DMS79 (cell line): Measurements from ENCODE around the gene TMEM217.
A peak's percentile ranks its signal among the peaks of the same experiment; 100 is the strongest.

Experiments used
- DNase-seq: peaks from one replicate; lab custom pipeline; 2025; lab: John Stamatoyannopoulos, UW

Gene TMEM217

GRCh38 chr6:37180075-37180474 lies 77.9 kb downstream of the TMEM217 start:
- no peak for DNase-seq

DNA sequence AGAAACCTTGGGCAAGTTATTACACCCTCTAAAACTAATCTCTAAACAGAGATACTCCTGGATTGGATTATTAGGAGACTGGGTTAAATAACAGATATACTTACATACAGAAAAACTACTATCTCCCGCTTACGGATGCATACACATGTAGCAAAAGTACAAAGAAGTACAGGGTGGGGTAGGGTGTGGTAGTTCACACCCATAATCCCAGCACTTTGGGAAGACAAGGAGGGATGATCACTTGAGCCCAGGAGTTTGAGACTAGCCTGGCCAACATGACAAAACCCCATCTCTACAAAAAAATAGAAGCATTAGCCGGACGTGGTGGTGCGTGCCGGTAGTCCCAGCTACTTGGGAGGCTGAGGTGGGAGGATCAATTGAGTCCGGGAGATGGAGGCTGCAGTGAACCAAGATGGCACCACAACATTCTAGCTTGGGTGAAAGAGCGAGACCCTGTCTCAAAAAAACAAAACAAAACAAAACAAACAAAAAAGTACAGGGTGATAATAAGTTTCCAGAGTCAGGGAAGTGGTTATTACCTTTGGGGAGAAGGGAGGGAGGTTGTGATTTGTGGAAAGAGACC lies 79.9 kb downstream of the TMEM217 start:
- no peak for DNase-seq

GRCh38 chr6:37177077-37177934 lies 80.6 kb downstream of the TMEM217 start:
- no peak for DNase-seq

- DNase-seq = no peak
Observed at GRCh38 chr6:37176268-37177076, 81.5 kb downstream of the TMEM217 start.

DNA sequence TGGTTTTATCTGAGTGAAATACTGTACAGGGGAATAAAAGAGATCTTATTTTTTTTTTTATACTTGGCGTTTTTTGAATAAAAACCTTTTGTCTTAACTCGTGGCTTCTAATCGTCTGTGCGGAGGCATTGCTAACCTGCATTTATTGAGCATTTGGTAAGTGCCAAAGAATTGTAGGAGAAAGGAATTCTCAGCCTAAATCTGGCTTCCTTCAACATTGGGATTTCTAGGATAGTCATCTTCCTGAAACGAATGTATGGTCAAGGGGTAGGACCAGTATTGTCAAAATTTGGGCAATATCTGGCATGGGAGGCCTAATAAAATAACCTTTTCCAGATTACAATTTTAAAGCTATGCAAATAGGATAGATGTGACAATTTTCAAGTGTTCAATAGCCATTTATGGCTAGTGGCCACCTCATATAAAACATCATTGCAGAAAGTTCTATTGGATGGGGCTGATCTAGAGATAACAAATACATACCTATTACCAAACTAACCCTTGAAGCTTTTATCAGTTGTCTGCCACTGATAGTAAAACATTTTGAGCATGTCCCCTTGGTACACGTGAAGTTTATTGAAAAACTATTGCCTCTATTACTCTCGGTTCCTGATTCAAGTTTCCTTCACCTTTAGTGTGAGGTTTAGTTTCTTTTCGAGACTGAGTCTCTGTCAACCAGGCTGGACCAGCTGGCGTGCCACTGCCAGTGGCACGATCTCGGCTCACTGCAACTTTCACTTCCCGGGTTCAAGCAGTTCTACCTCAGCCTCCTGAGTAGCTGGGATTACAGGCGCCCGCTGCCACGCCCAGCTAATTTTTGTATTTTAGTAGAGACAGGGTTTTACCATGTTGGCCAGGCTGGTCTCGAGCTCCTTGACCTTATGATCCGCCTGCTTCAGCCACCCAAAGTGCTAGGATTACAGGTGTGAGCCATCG lies 82.3 kb downstream of the TMEM217 start:
- DNase-seq = no peak

GRCh38 chr6:37174515-37175331 lies 83.2 kb downstream of the TMEM217 start:
- DNase-seq = no peak

GRCh38 chr6:37174196-37174514 lies 83.8 kb downstream of the TMEM217 start:
- no peak for DNase-seq

DNA sequence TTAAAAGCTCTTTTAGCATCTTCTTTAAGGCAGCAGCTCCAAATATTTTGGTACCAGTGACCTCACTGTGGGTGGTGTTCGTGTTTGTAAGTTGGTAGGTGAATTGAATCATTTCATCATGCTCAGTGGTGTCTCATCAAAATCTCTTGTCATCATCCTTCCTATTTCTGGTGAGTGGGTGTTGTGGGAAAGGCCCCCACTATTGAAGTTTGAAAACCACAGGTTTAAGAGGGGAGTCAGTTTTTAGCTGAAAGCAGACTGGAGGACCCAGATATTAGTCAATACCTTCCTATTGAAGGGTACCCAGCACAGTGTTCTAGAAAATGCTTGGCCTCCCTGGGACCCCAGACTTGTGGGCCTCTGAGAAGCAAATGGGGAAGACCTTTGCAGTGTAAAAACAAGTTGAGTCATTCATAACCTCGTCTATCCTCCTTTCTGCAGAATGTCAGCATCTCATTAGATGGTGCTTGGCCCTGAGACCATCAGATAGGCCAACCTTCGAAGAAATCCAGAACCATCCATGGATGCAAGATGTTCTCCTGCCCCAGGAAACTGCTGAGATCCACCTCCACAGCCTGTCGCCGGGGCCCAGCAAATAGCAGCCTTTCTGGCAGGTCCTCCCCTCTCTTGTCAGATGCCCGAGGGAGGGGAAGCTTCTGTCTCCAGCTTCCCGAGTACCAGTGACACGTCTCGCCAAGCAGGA lies 84.3 kb downstream of the TMEM217 start:
- DNase-seq = no peak

DNA sequence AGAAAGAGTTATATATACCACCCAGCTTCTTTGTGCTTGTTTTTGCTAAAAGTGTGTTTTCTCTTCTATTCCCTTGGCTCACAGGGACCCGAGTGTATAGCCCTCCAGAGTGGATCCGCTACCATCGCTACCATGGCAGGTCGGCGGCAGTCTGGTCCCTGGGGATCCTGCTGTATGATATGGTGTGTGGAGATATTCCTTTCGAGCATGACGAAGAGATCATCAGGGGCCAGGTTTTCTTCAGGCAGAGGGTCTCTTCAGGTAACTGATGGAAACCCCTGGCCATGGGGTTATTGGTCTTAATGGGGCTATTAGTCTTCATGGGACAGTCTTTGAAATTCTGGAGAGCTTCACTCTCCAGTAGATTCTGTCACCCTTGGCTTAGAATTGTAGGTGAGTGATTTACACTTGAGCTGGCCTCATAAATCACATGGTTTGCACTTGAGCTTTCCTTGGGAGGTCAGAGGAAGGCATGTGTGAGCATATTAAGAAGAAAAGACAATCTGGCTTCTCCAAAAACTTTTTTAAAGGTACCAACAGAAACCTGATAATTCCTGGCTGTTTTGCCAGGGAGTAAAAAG lies 84.9 kb downstream of the TMEM217 start:
- peak; percentile 65 for DNase-seq

- DNase-seq = peak; percentile 82
Observed at GRCh38 chr6:37171970-37172812, 85.8 kb downstream of the TMEM217 start.

GRCh38 chr6:37171201-37171969 lies 86.6 kb downstream of the TMEM217 start:
- DNase-seq = no peak

GRCh38 chr6:37170273-37171200 lies 87.4 kb downstream of the TMEM217 start:
- peak; percentile 43 for DNase-seq

- DNase-seq = peak; percentile 93
Observed at GRCh38 chr6:37169496-37170272, 88.3 kb downstream of the TMEM217 start, which contains the start of gene PIM1. Gene PIM1, plus strand, starts transcription at chr6:37170152. Its CDS starts 424 bp downstream, at chr6:37170576.

GRCh38 chr6:37168811-37169495 lies 89.0 kb downstream of the TMEM217 start:
- DNase-seq = peak; percentile 62

GRCh38 chr6:37168163-37168758 lies 89.7 kb downstream of the TMEM217 start:
- peak; percentile 54 for DNase-seq
